Measurements from ENCODE around the gene MAP1B.

Gene MAP1B

GRCh38 chr5:72243706-72244105 lies 136.4 kb downstream of the MAP1B start:
- FAIRE-seq, result no peak
- TF ChIP-seq CTCF (IDR thresholded peaks at IDR 0.05; ENCODE audit: insufficient read depth, missing control alignments), result no peak
- DNase-seq (ENCODE audit: insufficient read length, low spot score), result no peak

GRCh38 chr5:72244862-72245371 lies 137.6 kb downstream of the MAP1B start:
- DNase-seq (ENCODE audit: insufficient read length, low spot score) (no peak), FAIRE-seq (no peak)
- TF ChIP-seq CTCF (IDR thresholded peaks at IDR 0.05; ENCODE audit: insufficient read depth, missing control alignments), result peak; percentile 51

- FAIRE-seq, result peak; percentile 46
Observed at GRCh38 chr5:72245546-72245945, 138.3 kb downstream of the MAP1B start.

GRCh38 chr5:72245951-72246532 lies 138.8 kb downstream of the MAP1B start:
- DNase-seq (ENCODE audit: insufficient read length, low spot score), result no peak
- FAIRE-seq, result peak; percentile 63
- no peak for TF ChIP-seq CTCF (IDR thresholded peaks at IDR 0.05; ENCODE audit: insufficient read depth, missing control alignments)

More at GRCh38 chr5:72245546-72245945, 138.3 kb downstream of the MAP1B start:
- DNase-seq (ENCODE audit: insufficient read length, low spot score), result no peak
- TF ChIP-seq CTCF (IDR thresholded peaks at IDR 0.05; ENCODE audit: insufficient read depth, missing control alignments), result no peak

GRCh38 chr5:72246954-72247442 lies 139.7 kb downstream of the MAP1B start:
- TF ChIP-seq CTCF (IDR thresholded peaks at IDR 0.05; ENCODE audit: insufficient read depth, missing control alignments), result no peak
- peak; percentile 11 for FAIRE-seq
- no peak for DNase-seq (ENCODE audit: insufficient read length, low spot score)

GRCh38 chr5:72248410-72248981 lies 141.2 kb downstream of the MAP1B start:
- FAIRE-seq (no peak), DNase-seq (ENCODE audit: insufficient read length, low spot score) (no peak)
- no peak for TF ChIP-seq CTCF (IDR thresholded peaks at IDR 0.05; ENCODE audit: insufficient read depth, missing control alignments)

GRCh38 chr5:72251386-72251785 lies 144.1 kb downstream of the MAP1B start:
- FAIRE-seq (peak; percentile 29), DNase-seq (ENCODE audit: insufficient read length, low spot score) (no peak)
- no peak for TF ChIP-seq CTCF (IDR thresholded peaks at IDR 0.05; ENCODE audit: insufficient read depth, missing control alignments)

Data from D721Med (cell line).